ENCODE results near the gene GNRHR.

DNA sequence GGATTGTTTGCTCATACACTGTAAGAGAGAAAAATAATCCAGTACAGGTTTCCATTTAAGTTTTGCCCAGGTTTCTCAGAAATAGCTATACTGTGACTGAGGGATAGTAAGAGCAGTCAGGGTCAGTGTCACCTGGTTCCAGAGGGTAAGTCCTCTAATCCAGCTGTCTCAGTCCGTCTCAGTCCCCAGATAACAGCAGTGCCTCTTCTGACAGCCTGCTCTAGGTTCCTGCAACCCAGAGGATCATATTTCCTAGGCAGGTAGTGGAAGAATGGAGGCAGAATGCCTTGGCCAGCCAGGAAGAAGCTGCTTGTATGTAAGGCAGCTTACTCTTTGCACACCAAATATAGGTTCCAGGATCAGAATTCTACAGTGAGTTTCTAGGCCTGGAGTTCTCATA is 22.6 kb upstream of the GNRHR start:
- TF ChIP-seq, protein P1, sequence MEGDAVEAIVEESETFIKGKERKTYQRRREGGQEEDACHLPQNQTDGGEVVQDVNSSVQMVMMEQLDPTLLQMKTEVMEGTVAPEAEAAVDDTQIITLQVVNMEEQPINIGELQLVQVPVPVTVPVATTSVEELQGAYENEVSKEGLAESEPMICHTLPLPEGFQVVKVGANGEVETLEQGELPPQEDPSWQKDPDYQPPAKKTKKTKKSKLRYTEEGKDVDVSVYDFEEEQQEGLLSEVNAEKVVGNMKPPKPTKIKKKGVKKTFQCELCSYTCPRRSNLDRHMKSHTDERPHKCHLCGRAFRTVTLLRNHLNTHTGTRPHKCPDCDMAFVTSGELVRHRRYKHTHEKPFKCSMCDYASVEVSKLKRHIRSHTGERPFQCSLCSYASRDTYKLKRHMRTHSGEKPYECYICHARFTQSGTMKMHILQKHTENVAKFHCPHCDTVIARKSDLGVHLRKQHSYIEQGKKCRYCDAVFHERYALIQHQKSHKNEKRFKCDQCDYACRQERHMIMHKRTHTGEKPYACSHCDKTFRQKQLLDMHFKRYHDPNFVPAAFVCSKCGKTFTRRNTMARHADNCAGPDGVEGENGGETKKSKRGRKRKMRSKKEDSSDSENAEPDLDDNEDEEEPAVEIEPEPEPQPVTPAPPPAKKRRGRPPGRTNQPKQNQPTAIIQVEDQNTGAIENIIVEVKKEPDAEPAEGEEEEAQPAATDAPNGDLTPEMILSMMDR (IDR thresholded peaks at IDR 0.05; ENCODE audit: borderline replicate concordance, extremely low read depth, low read length, poor library complexity, severe bottlenecking), result no peak
- no peak for TF ChIP-seq EZH2 (IDR thresholded peaks at IDR 0.05; ENCODE audit: borderline replicate concordance, low read depth, low read length, severe bottlenecking)
